ENCODE measurements around the gene ALG9. TPM values are rescaled to one million over a fixed set of nuclear protein-coding genes. Genes with fewer than 3 reads are reported as not detected.
A peak's percentile ranks its signal among the peaks of the same experiment; 100 is the strongest.

The ALG9 gene
- total and polyA plus RNA-seq, 2 donors from 2014 or later, result 27.8 to 30.0 TPM

DNA sequence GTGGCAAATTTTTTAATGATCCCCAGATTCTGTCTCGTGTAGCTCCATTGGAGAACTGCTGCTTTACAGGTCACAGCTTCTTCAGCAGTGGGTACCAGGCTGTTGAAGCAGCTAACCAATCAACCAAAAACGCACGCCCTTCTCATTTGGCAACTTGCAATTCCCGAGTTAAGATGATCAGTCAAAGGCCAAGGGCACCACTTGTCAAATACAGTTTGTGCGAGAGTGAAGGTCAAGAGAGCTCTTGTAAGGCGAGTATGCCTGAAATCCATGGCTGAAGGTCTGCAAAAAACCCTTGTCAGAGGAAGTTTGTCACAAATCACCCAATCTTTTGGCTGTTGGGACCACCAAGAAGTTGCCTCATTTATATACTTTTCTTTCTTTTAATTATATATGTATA is 92.3 kb downstream of the ALG9 start:
- Histone ChIP-seq H3K27me3 (ENCODE audit: control insufficient read depth, insufficient read depth, low read length) (no peaks in the 10 kb centered on the region), H3K4me3 (ENCODE audit: low read length in 3 of 3) (no peak overlapping the region), H3K27ac (ENCODE audit: low read depth in 2 of 2, low read length in 2 of 2) (no peak overlapping the region), H3K4me1 (ENCODE audit: control insufficient read depth in 2 of 3, insufficient read depth in 2 of 3, low read depth in 1 of 3, low read length in 3 of 3) (peaks cover 0 to 33% (median 5%) of the 10 kb centered on the region in 3 donors), H3K9me3 (ENCODE audit: control insufficient read depth in 2 of 3, insufficient read depth in 1 of 3, low read length in 3 of 3) (no peaks in the 10 kb centered on the region), H3K36me3 (ENCODE audit: control insufficient read depth in 2 of 3, insufficient read depth in 3 of 3, low read length in 3 of 3) (no peaks in the 10 kb centered on the region), H3K9ac (ENCODE audit: low read length in 3 of 3) (no peak overlapping the region)
- DNase-seq (no peak), FAIRE-seq (no peak)
- intact Hi-C loops (cut with DNase I), result loop anchor here (5.0 kb wide), 1 partner anchor 177 kb away; the partner anchor contains the start of gene SIK2
- TF ChIP-seq, protein P1, sequence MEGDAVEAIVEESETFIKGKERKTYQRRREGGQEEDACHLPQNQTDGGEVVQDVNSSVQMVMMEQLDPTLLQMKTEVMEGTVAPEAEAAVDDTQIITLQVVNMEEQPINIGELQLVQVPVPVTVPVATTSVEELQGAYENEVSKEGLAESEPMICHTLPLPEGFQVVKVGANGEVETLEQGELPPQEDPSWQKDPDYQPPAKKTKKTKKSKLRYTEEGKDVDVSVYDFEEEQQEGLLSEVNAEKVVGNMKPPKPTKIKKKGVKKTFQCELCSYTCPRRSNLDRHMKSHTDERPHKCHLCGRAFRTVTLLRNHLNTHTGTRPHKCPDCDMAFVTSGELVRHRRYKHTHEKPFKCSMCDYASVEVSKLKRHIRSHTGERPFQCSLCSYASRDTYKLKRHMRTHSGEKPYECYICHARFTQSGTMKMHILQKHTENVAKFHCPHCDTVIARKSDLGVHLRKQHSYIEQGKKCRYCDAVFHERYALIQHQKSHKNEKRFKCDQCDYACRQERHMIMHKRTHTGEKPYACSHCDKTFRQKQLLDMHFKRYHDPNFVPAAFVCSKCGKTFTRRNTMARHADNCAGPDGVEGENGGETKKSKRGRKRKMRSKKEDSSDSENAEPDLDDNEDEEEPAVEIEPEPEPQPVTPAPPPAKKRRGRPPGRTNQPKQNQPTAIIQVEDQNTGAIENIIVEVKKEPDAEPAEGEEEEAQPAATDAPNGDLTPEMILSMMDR (IDR thresholded peaks at IDR 0.05; ENCODE audit: borderline replicate concordance, extremely low read depth, insufficient read depth), result no peak

- Histone ChIP-seq H3K27ac (ENCODE audit: low read depth in 2 of 2, low read length in 2 of 2) (peak overlapping the region; percentile 43 to 68), H3K4me3 (ENCODE audit: low read length in 3 of 3) (no peak overlapping the region), H3K9ac (ENCODE audit: low read length in 3 of 3) (peak overlapping the region in 1 of 3 donors; percentile 23), H3K27me3 (ENCODE audit: control insufficient read depth, insufficient read depth, low read length) (no peaks in the 10 kb centered on the region), H3K36me3 (ENCODE audit: control insufficient read depth in 2 of 3, insufficient read depth in 3 of 3, low read length in 3 of 3) (no peaks in the 10 kb centered on the region), H3K9me3 (ENCODE audit: control insufficient read depth in 2 of 3, insufficient read depth in 1 of 3, low read length in 3 of 3) (no peaks in the 10 kb centered on the region), H3K4me1 (ENCODE audit: control insufficient read depth in 2 of 3, insufficient read depth in 2 of 3, low read depth in 1 of 3, low read length in 3 of 3) (peaks cover 0 to 33% (median 5%) of the 10 kb centered on the region in 3 donors)
- intact Hi-C loops (cut with DNase I), result loop anchor here (5.0 kb wide), 1 partner anchor 176 kb away; the partner anchor contains the start of gene SIK2
- peak in 1 of 5 donors; percentile 16 for DNase-seq
- no peak for FAIRE-seq
- TF ChIP-seq, protein P1 (IDR thresholded peaks at IDR 0.05; ENCODE audit: borderline replicate concordance, extremely low read depth, insufficient read depth), result no peak
These were observed 93.3 kb downstream of the ALG9 start for GRCh38 chr11:111778047-111778558.

DNA sequence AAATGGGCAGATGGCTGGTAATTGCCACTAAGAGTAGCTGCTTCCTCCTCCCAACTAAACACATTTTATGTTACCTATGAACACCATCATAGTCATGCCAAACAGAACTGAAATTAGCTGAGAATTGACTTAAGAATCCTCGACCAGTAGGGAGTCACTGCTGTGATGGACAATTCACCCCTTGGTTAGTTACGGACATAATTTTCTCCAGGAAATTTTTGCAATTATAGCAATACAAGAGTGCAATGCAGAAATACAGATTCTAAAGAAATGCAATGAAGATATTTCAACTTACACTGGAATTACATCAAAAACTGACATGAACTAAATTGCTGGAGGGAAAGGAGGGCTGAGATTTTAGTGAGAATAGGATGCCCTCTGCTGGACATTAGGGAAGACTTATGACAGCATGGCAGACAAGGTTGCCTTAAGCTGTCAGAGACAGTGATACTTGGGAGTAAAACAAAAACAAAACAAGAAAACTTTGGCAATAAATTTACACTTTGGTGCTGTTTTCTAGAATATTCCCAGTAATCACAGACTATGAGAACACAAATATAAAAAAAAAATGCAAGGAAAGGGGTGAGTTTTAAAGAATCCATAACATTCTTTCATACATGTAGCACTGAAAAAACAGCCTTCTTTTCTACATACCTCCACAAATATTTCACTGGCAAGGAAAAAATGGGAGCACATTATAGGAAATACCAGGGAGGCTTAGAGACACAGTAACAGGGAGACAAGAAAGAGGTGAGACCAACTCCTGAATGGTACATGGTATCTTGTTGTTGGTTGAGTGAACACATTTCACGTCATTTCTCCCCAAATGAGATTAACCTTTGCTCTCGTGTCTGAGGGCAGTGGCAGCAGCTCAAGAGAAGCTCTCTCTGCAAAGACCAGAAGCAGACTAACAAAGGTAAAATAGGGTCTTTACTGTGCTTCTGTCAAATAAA is 94.0 kb downstream of the ALG9 start:
- no peaks in the 10 kb centered on the region for H3K9me3 ChIP-seq (ENCODE audit: control insufficient read depth in 2 of 3, insufficient read depth in 1 of 3, low read length in 3 of 3)
- H3K27me3 ChIP-seq (ENCODE audit: control insufficient read depth, insufficient read depth, low read length), result no peaks in the 10 kb centered on the region
- peak in 3 of 5 donors; percentile 11 to 89 (median 84) for DNase-seq
- FAIRE-seq, result peak; percentile 82
- no peaks in the 10 kb centered on the region for H3K36me3 ChIP-seq (ENCODE audit: control insufficient read depth in 2 of 3, insufficient read depth in 3 of 3, low read length in 3 of 3)
- intact Hi-C loops (cut with DNase I), result loop anchor here (5.0 kb wide), 1 partner anchor 175 kb away; the partner anchor contains the start of gene SIK2
- peak overlapping the region in 1 of 3 donors; percentile 23 for H3K9ac ChIP-seq (ENCODE audit: low read length in 3 of 3)
- H3K4me3 ChIP-seq (ENCODE audit: low read length in 3 of 3), result no peak overlapping the region
- H3K4me1 ChIP-seq (ENCODE audit: control insufficient read depth in 2 of 3, insufficient read depth in 2 of 3, low read depth in 1 of 3, low read length in 3 of 3), result peaks cover 0 to 33% (median 5%) of the 10 kb centered on the region in 3 donors
- H3K27ac ChIP-seq (ENCODE audit: low read depth in 2 of 2, low read length in 2 of 2), result peak overlapping the region; percentile 54 to 68
- TF ChIP-seq, protein P1 (IDR thresholded peaks at IDR 0.05; ENCODE audit: borderline replicate concordance, extremely low read depth, insufficient read depth), result peak; percentile 83

Measured in kidney (tissue), 14 donors.